H1 (cell line): ENCODE measurements around the gene CELF4. TPM values are rescaled to one million over a fixed set of nuclear protein-coding genes. Genes with fewer than 3 reads are reported as not detected.

ENCODE experiments used
- CTCF ChIA-PET: fragments of 300-600 bp; sonication (Branson Sonifier 250); formaldehyde crosslinking; loops from one replicate; lab custom pipeline; 2021; ENCODE audit not compliant: partially characterized antibody; lab: Charles Lee
- POLR2A ChIA-PET: fragments of 300-600 bp; sonication (Branson Sonifier 250); formaldehyde crosslinking; loops from one replicate; lab custom pipeline; 2021; ENCODE audit warnings: inconsistent platforms; ENCODE audit not compliant: partially characterized antibody; lab: Charles Lee
- DNase-seq, 2 experiments: peaks; one replicate each; pipeline versions ENCODE4 v3.0.0 to v3.0.0-alpha.2; 2010 to 2022; ENCODE audit warnings: low spot score in 2 of 2, low read depth in 1 of 2, mixed read lengths in 1 of 2
- FAIRE-seq: peaks from 2 replicates; lab custom pipeline; 2011; peaks lifted over from hg19 to GRCh38; lab: Jason Lieb, UNC
- H2AFZ ChIP-seq: 2 replicates; pipeline ENCODE4 v1.8.1; 2012; ENCODE audit warnings: low read length, inconsistent platforms
- H2AK5ac ChIP-seq: 2 replicates; pipeline ENCODE4 v1.6.1; 2013; ENCODE audit warnings: low read depth, low read length
- H2BK120ac ChIP-seq: replicated peaks from 2 replicates; pipeline ENCODE3; 2013; ENCODE audit warnings: low read depth, low read length, inconsistent platforms
- H2BK12ac ChIP-seq: 2 replicates; pipeline ENCODE4 v1.6.1; 2013; ENCODE audit warnings: low read depth, low read length
- H2BK15ac ChIP-seq: 2 replicates; pipeline ENCODE4 v1.6.1; 2013; ENCODE audit warnings: low read length
- H2BK20ac ChIP-seq: 2 replicates; pipeline ENCODE4 v1.6.1; 2013; ENCODE audit warnings: low read length
- H2BK5ac ChIP-seq: 2 replicates; pipeline ENCODE4 v1.6.1; 2013; ENCODE audit warnings: low read depth, low read length
- H3K14ac ChIP-seq: 2 replicates; pipeline ENCODE4 v1.6.1; 2013; ENCODE audit warnings: inconsistent platforms; ENCODE audit not compliant: insufficient read length
- H3K18ac ChIP-seq: 2 replicates; pipeline ENCODE4 v1.6.1; 2013; ENCODE audit warnings: low read length; ENCODE audit errors: extremely low read depth
- H3K23ac ChIP-seq: 2 replicates; pipeline ENCODE4 v1.6.1; 2013; ENCODE audit warnings: inconsistent platforms; ENCODE audit not compliant: insufficient read length
- H3K23me2 ChIP-seq: 2 replicates; pipeline ENCODE4 v1.6.1; 2013; ENCODE audit warnings: low read depth, low read length
- H3K27ac ChIP-seq: 2 replicates; pipeline ENCODE4 v1.6.1; 2011; ENCODE audit warnings: low read depth, low read length, inconsistent platforms
- H3K27me3 ChIP-seq, 4 experiments: replicated peaks in 1 of 4; 1 replicate in 1 of 4; 2 replicates in 3 of 4; pipeline versions ENCODE4 v1.6.1 to v1.8.1; 2011 to 2013; ENCODE audit warnings: low read length in 3 of 4, mild to moderate bottlenecking in 3 of 4, inconsistent platforms in 2 of 4, mixed read lengths in 2 of 4, moderate library complexity in 1 of 4; ENCODE audit not compliant: control insufficient read depth in 3 of 4, insufficient read depth in 3 of 4; ENCODE audit errors: extremely low read depth in 1 of 4
- H3K36me3 ChIP-seq, 4 experiments: 2 replicates each; pipeline versions ENCODE4 v1.6.1 to v1.8.1; 2011 to 2013; ENCODE audit warnings: mild to moderate bottlenecking in 4 of 4, low read length in 3 of 4, moderate library complexity in 2 of 4, control low read depth in 1 of 4, inconsistent platforms in 1 of 4; ENCODE audit not compliant: insufficient read depth in 4 of 4, control insufficient read depth in 2 of 4
- H3K4ac ChIP-seq: replicated peaks from 2 replicates; pipeline ENCODE3; 2013; ENCODE audit warnings: low read length, low read depth, mixed read lengths, inconsistent platforms; ENCODE audit not compliant: insufficient read length
- H3K4me1 ChIP-seq, 4 experiments: replicated peaks in 1 of 4; 1 replicate in 1 of 4; 2 replicates in 3 of 4; pipeline versions ENCODE4 v1.6.1 to v1.8.1; 2011 to 2013; ENCODE audit warnings: low read length in 3 of 4, inconsistent platforms in 2 of 4, mixed read lengths in 1 of 4; ENCODE audit not compliant: insufficient read depth in 4 of 4, control insufficient read depth in 3 of 4
- H3K4me2 ChIP-seq, 2 experiments: 2 replicates each; pipeline versions ENCODE4 v1.6.1 to v1.8.1; 2011 to 2013; ENCODE audit warnings: low read depth in 2 of 2, low read length in 2 of 2, control low read depth in 1 of 2, inconsistent platforms in 1 of 2, mild to moderate bottlenecking in 1 of 2; ENCODE audit not compliant: insufficient read depth in 1 of 2
- H3K4me3 ChIP-seq, 4 experiments: fragments of 200-600, 300-600 bp in 1 of 4; sonication (generic), shearing (Covaris generic), sonication (Bioruptor Twin) in 1 of 4; 2 replicates each; pipeline versions ENCODE4 v1.5.1 to v1.8.1; 2011 to 2016; ENCODE audit warnings: low read length in 4 of 4, low read depth in 3 of 4, control low read depth in 2 of 4, inconsistent platforms in 2 of 4, mild to moderate bottlenecking in 2 of 4, mixed read lengths in 1 of 4, moderate library complexity in 1 of 4; ENCODE audit not compliant: insufficient read depth in 2 of 4; ENCODE audit errors: extremely low read depth in 1 of 4
- H3K56ac ChIP-seq: replicated peaks from 2 replicates; pipeline ENCODE3; 2013; ENCODE audit warnings: low read depth, mild to moderate bottlenecking, mixed read lengths, low read length, inconsistent platforms; ENCODE audit not compliant: insufficient read length
- H3K79me1 ChIP-seq: 2 replicates; pipeline ENCODE4 v1.6.1; 2013; ENCODE audit warnings: low read depth, low read length, control low read depth
- H3K79me2 ChIP-seq, 2 experiments: 2 replicates each; pipeline versions ENCODE4 v1.6.1 to v1.8.1; 2012 to 2013; ENCODE audit warnings: low read length in 2 of 2, mild to moderate bottlenecking in 2 of 2, inconsistent platforms in 1 of 2; ENCODE audit not compliant: insufficient read depth in 2 of 2, control insufficient read depth in 1 of 2
- H3K9ac ChIP-seq, 4 experiments: replicated peaks in 1 of 4; 1 replicate in 1 of 4; 2 replicates in 3 of 4; pipeline versions ENCODE4 v1.6.1 to v1.8.1; 2011 to 2013; ENCODE audit warnings: low read depth in 3 of 4, low read length in 3 of 4, control low read depth in 2 of 4, mild to moderate bottlenecking in 2 of 4, moderate library complexity in 2 of 4, inconsistent platforms in 1 of 4; ENCODE audit errors: extremely low read depth in 1 of 4
- H3K9me3 ChIP-seq, 2 experiments: 2 replicates each; pipeline versions ENCODE4 v1.6.1 to v1.8.1; 2012 to 2013; ENCODE audit warnings: mild to moderate bottlenecking in 2 of 2, moderate library complexity in 2 of 2, control low read depth in 1 of 2, inconsistent platforms in 1 of 2, low read depth in 1 of 2, low read length in 1 of 2, mixed read lengths in 1 of 2; ENCODE audit not compliant: insufficient read depth in 2 of 2
- H4K20me1 ChIP-seq, 2 experiments: replicated peaks in 1 of 2; 2 replicates each; pipeline versions ENCODE3 to v1.8.1; 2011 to 2013; ENCODE audit warnings: inconsistent platforms in 2 of 2, low read length in 2 of 2, mild to moderate bottlenecking in 1 of 2; ENCODE audit not compliant: insufficient read depth in 2 of 2, control insufficient read depth in 1 of 2
- H4K5ac ChIP-seq: 2 replicates; pipeline ENCODE4 v1.6.1; 2013; ENCODE audit warnings: low read length, low read depth, mixed read lengths, inconsistent platforms; ENCODE audit not compliant: insufficient read length
- H4K8ac ChIP-seq: 2 replicates; pipeline ENCODE4 v1.8.0; 2013; ENCODE audit warnings: mild to moderate bottlenecking, moderate library complexity, low read length, inconsistent platforms; ENCODE audit not compliant: insufficient read depth; ENCODE audit errors: extremely low read depth
- H4K91ac ChIP-seq: replicated peaks from 2 replicates; pipeline ENCODE3; 2013; ENCODE audit warnings: low read length, mixed read lengths, inconsistent platforms; ENCODE audit not compliant: insufficient read length
- ASH2L ChIP-seq: fragments of 200-600, 300-600 bp; sonication (generic); IDR thresholded peaks from one replicate; pipeline ENCODE4 v1.7.1; 2017; ENCODE audit warnings: low read length
- BACH1 ChIP-seq: IDR thresholded peaks from 2 replicates; pipeline ENCODE4 v1.6.1; 2012; ENCODE audit warnings: low read length, improper control_type of control experiment
- CBX5 ChIP-seq: fragments of 300-800, 300-1000 bp; sonication (generic); IDR thresholded peaks from 2 replicates; pipeline ENCODE4 v1.7.1; 2016; ENCODE audit warnings: antibody characterized with exemption, low read length, low read depth
- CHD1 ChIP-seq: IDR thresholded peaks from 2 replicates; pipeline ENCODE4 v1.6.1; 2012; ENCODE audit warnings: low read depth, low read length, improper control_type of control experiment
- CHD2 ChIP-seq: IDR thresholded peaks from 2 replicates; pipeline ENCODE4 v1.6.1; 2012; ENCODE audit warnings: low read length, improper control_type of control experiment
- E2F6 ChIP-seq: IDR thresholded peaks from 2 replicates; pipeline ENCODE4 v1.6.1; 2012; ENCODE audit warnings: inconsistent platforms
- FOSL1 ChIP-seq: IDR thresholded peaks from 2 replicates; pipeline ENCODE4 v1.6.1; 2011; ENCODE audit warnings: mild to moderate bottlenecking, low read depth, low read length, moderate library complexity; ENCODE audit not compliant: insufficient read depth
- MAFK ChIP-seq: IDR thresholded peaks from 2 replicates; pipeline ENCODE4 v1.6.1; 2012; ENCODE audit warnings: low read depth, mild to moderate bottlenecking, improper control_type of control experiment, low read length
- MAX ChIP-seq: IDR thresholded peaks from 2 replicates; pipeline ENCODE4 v1.6.1; 2012; ENCODE audit warnings: inconsistent platforms
- POLR2A ChIP-seq, 2 experiments: IDR thresholded peaks; 1 replicate in 1 of 2; 2 replicates in 1 of 2; pipeline ENCODE4 v1.6.1; 2011; ENCODE audit warnings: low read depth in 2 of 2, low read length in 2 of 2, mild to moderate bottlenecking in 2 of 2; ENCODE audit errors: control extremely low read depth in 1 of 2
- RFX5 ChIP-seq: IDR thresholded peaks from 2 replicates; pipeline ENCODE4 v1.6.1; 2011; ENCODE audit warnings: low read depth, low read length, improper control_type of control experiment, borderline replicate concordance
- SRF ChIP-seq: IDR thresholded peaks from 2 replicates; pipeline ENCODE4 v1.6.1; 2011; ENCODE audit warnings: mild to moderate bottlenecking, low read depth, low read length, moderate library complexity
- TAF7 ChIP-seq: optimal IDR thresholded peaks from 2 replicates; pipeline ENCODE3; 2011; ENCODE audit warnings: low read depth, mild to moderate bottlenecking, inconsistent platforms, low read length, moderate library complexity, borderline replicate concordance
- TBP ChIP-seq: IDR thresholded peaks from 2 replicates; pipeline ENCODE4 v1.6.1; 2011; ENCODE audit warnings: low read depth, low read length, improper control_type of control experiment
- WGBS, 2 experiments: shearing (Covaris generic) in 1 of 2; methylation state at CpG; one replicate each; pipeline versions ENCODE4 v1.1.6 to v1.1.7; 2013 to 2015; ENCODE audit warnings: low lambda C conversion rate in 2 of 2, mixed read lengths in 2 of 2, inconsistent platforms in 1 of 2, low coverage in 1 of 2, missing lambda C conversion rate in 1 of 2; ENCODE audit not compliant: insufficient replicate concordance in 2 of 2, insufficient coverage in 1 of 2, insufficient read length in 1 of 2; ENCODE audit errors: extremely low coverage in 1 of 2, missing lambda C conversion rate in 1 of 2; 5-methylcytosine and 5-hydroxymethylcytosine counted together
- polyA plus RNA-seq, 7 experiments: library from polyadenylated mRNA; depleted of rRNA in 3 of 7; stranded (reverse) in 5 of 7; unstranded in 2 of 7; fragments of >200 nt in 5 of 7; fragments of 200-250 nt in 2 of 7; gene quantifications; 1 replicate in 5 of 7; 2 replicates in 1 of 7; 4 replicates in 1 of 7; pipeline versions ENCODE4 v1.2.1 to v1.2.3, GENCODE V29; 2011 to 2013; ENCODE audit warnings: missing spikeins in 2 of 7, mixed read lengths in 2 of 7
- total RNA-seq: library from RNA; stranded (reverse); fragmentation: NEBNext Ultra II Directional; extraction: Animal tissue kit (Norgen Biotek cat#: 25700); gene quantifications from 2 replicates; pipeline ENCODE4 v1.2.1, GENCODE V29; 2021

The CELF4 gene
- total and polyA plus RNA-seq, 2 of the 8 experiments (the other 6 are each of a cell fraction or from before 2014, with no cell fraction given) = 1.6 to 3.4 TPM

- Histone ChIP-seq H4K5ac (no peak overlapping the region), H4K20me1 (no peaks in the 10 kb centered on the region), H3K36me3 (no peaks in the 10 kb centered on the region), H4K91ac (no peak overlapping the region), H3K23ac (no peak overlapping the region), H3K4me3 (no peak overlapping the region), H2BK5ac (no peak overlapping the region), H2BK15ac (0 out of 2 replicates have a peak overlapping the region, but pooled peaks have one; percentile 40), H3K27me3 (peaks cover 0 to 4% (median under 1%) of the 10 kb centered on the region in 4 experiments; a peak in 5 of 7 replicates), H2AK5ac (no peak overlapping the region), H3K27ac (no peak overlapping the region), H3K9ac (no peak overlapping the region), H2BK12ac (peak overlapping the region; percentile 60; the same call in 1 of the 2 replicates), H3K14ac (no peak overlapping the region), H3K56ac (no peak overlapping the region), H3K79me2 (no peaks in the 10 kb centered on the region), H3K23me2 (peaks cover 4% of the 10 kb centered on the region; the same call in 1 of the 2 replicates), H2BK20ac (0 out of 2 replicates have a peak overlapping the region, but pooled peaks have one; percentile 43), H3K79me1 (no peaks in the 10 kb centered on the region), H3K4me1 (peaks cover 7 to 15% (median 9%) of the 10 kb centered on the region in 4 experiments), H3K9me3 (no peaks in the 10 kb centered on the region), H2AFZ (no peak overlapping the region), H3K4ac (no peak overlapping the region), H4K8ac (no peak overlapping the region), H2BK120ac (no peak overlapping the region), H3K4me2 (no peak overlapping the region), H3K18ac (no peak overlapping the region)
- ChIA-PET CTCF (interaction anchor here (0.7 to 5.7 kb wide), 12 partner anchors 9 to 163 kb away, joined by 3 to 34 read pairs (median 4); no protein-coding TSS in a partner anchor), POLR2A (interaction anchor here (0.6 to 1.5 kb wide), 4 partner anchors 8 to 45 kb away, joined by 3 read pairs; no protein-coding TSS in a partner anchor)
- FAIRE-seq (no peak), DNase-seq (no peak)
- 97% methylated on average over 4 of the region's 4 CpGs; no CpG with 5 or more reads in 1 of the 2 experiments for WGBS, 2 experiments
- TF ChIP-seq E2F6 = no peak
- TF ChIP-seq FOSL1 = no peak
- no peak for TF ChIP-seq SRF
- TF ChIP-seq MAX = no peak
- TF ChIP-seq RFX5 = no peak
- no peak for TF ChIP-seq BACH1
- TF ChIP-seq CHD2 = no peak
- no peak for TF ChIP-seq TBP
- no peak for TF ChIP-seq TAF7
- TF ChIP-seq ASH2L = no peak
- TF ChIP-seq MAFK = no peak
- no peak for TF ChIP-seq CBX5
- no peak for TF ChIP-seq POLR2A (IDR thresholded peaks at IDR 0.05; ENCODE audit: control extremely low read depth in 1 of 2, low read depth in 2 of 2, low read length in 2 of 2)
- TF ChIP-seq CHD1 = no peak
Measured at GRCh38 chr18:37529863-37530262, 35.7 kb downstream of the CELF4 start.
